ENCODE results near the gene ZNF213.
A peak's percentile ranks its signal among the peaks of the same experiment; 100 is the strongest.

ZNF213 gene

DNA sequence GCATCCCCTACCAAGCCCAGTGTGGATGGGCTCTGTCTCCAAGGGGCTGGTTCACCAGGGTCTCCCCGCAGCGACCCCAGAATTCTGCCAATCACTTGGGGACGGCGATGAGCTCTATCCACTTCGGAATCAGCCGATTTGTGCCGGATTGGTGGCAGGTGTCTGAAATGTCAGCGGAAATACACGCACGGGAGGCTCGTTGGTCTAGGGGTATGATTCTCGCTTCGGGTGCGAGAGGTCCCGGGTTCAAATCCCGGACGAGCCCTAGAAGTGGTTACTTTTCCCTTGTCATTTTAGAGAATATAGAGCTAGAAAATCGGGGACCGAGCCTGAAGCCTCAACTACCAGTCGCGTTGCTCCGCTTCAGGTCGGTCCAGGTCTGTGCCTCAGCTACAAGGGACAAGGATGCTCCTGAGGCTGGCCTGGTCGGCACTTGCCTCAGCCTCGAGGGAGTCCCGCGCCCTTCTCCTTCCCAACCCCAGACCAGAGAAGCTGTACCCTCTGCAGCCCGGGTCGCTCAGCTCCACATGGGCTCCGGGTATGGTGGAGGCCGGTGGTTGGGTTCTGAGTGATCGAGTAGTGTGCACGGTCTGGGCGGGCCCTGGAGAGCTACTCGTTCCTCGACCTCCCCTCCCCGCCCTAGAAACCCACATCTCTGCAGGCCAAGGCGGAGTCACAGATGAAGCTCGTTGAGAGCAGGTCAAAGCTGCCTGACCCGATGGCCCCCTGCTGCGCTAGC lies 37.2 kb downstream of the ZNF213 start (continued):
- peak; percentile 71 for TF ChIP-seq ZXDB (tag by site-specific recombination; IDR thresholded peaks at IDR 0.05)
- TF ChIP-seq, protein P1, sequence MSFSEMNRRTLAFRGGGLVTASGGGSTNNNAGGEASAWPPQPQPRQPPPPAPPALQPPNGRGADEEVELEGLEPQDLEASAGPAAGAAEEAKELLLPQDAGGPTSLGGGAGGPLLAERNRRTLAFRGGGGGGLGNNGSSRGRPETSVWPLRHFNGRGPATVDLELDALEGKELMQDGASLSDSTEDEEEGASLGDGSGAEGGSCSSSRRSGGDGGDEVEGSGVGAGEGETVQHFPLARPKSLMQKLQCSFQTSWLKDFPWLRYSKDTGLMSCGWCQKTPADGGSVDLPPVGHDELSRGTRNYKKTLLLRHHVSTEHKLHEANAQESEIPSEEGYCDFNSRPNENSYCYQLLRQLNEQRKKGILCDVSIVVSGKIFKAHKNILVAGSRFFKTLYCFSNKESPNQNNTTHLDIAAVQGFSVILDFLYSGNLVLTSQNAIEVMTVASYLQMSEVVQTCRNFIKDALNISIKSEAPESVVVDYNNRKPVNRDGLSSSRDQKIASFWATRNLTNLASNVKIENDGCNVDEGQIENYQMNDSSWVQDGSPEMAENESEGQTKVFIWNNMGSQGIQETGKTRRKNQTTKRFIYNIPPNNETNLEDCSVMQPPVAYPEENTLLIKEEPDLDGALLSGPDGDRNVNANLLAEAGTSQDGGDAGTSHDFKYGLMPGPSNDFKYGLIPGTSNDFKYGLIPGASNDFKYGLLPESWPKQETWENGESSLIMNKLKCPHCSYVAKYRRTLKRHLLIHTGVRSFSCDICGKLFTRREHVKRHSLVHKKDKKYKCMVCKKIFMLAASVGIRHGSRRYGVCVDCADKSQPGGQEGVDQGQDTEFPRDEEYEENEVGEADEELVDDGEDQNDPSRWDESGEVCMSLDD (tag by site-specific recombination; IDR thresholded peaks at IDR 0.05): peak; percentile 57; the same call in 1 of the 2 replicates
- TF ChIP-seq GLIS1 (tag by site-specific recombination; IDR thresholded peaks at IDR 0.05): peak; percentile 53
- peak; percentile 63 for TF ChIP-seq SP7 (tag by site-specific recombination; IDR thresholded peaks at IDR 0.05)
- no peak for TF ChIP-seq ZNF223 (tag by site-specific recombination; IDR thresholded peaks at IDR 0.05)
- TF ChIP-seq, protein P2, sequence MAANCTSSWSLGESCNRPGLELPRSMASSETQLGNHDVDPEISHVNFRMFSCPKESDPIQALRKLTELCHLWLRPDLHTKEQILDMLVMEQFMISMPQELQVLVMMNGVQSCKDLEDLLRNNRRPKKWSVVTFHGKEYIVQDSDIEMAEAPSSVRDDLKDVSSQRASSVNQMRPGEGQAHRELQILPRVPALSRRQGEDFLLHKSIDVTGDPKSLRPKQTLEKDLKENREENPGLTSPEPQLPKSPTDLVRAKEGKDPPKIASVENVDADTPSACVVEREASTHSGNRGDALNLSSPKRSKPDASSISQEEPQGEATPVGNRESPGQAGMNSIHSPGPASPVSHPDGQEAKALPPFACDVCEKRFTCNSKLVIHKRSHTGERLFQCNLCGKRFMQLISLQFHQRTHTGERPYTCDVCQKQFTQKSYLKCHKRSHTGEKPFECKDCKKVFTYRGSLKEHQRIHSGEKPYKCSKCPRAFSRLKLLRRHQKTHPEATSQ (tag by site-specific recombination; IDR thresholded peaks at IDR 0.05): no peak
- TF ChIP-seq IKZF3 (tag by site-specific recombination; IDR thresholded peaks at IDR 0.05): peak; percentile 47
- TF ChIP-seq ZNF10 (tag by site-specific recombination; IDR thresholded peaks at IDR 0.05): 0 out of 2 replicates have a peak, but pooled peaks have one; percentile 11
- TF ChIP-seq OSR2 (tag by site-specific recombination; IDR thresholded peaks at IDR 0.05): 0 out of 2 replicates have a peak, but pooled peaks have one; percentile 7

DNA sequence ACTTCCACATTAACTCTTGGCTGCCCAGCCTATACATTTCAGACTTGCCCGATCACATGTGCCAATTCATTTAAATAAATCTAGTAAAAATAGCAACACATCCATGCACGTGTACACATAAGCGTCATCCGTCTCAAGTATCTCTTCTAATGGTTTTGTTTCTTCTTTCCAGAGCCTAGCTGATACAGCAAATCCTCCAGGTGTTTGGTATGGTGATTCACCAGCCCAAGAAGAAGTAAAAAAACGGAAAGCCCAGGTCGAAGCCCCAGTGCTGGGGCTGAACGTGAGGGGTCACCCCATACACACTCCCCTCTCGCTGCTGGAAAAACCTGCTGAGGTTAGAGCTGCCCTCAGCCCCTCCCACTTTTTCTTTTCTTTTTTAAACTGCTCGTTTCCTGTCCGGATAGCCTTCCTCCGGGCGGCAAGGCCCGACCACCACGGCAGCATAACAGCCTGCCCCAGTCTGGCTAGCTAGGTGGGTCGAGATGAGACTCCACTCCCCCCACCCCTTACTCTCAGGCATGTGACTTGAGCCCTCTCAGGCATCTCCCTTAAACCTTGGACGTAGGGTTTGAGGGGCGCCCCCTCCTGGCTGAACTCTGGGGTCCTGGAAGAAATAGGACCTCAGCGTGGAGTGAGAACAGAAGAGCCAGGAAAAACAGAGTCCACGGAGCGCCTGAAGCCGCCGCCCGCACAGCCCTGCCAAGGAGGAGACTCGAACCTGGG lies 39.2 kb downstream of the ZNF213 start:
- Histone ChIP-seq H3K4me3 (ENCODE audit: low read depth, low read length) (no peak overlapping the region), H3K36me3 (ENCODE audit: control insufficient read depth in 2 of 2, insufficient read depth in 1 of 2, low read length in 2 of 2) (no peaks in the 10 kb centered on the region), H3K9me3 (ENCODE audit: control insufficient read depth, insufficient read depth, low read depth, low read length) (no peaks in the 10 kb centered on the region), H3K27ac (ENCODE audit: extremely low read depth, low read depth, low read length) (no peak overlapping the region), H3K4me1 (ENCODE audit: control insufficient read depth, insufficient read depth, low read length) (no peaks in the 10 kb centered on the region)
- CTCF ChIA-PET: interaction anchor here (0.6 to 3.8 kb wide), 7 partner anchors 8 to 502 kb away, joined by 3 to 15 read pairs (median 3); partner anchors contain the start of gene ZNF213
- POLR2A ChIA-PET: interaction anchor here (0.8 to 1.1 kb wide), 2 partner anchors 9 to 24 kb away, joined by 3 read pairs; no protein-coding TSS in a partner anchor
- TF ChIP-seq ZNF19 (tag by site-specific recombination; IDR thresholded peaks at IDR 0.05; ENCODE audit: low read depth) (no peak), ZFP41 (tag by site-specific recombination; IDR thresholded peaks at IDR 0.05; ENCODE audit: borderline replicate concordance) (no peak), REPIN1 (tag by site-specific recombination; IDR thresholded peaks at IDR 0.05; ENCODE audit: low read depth) (no peak), ZNF558 (tag by site-specific recombination; IDR thresholded peaks at IDR 0.05) (no peak), ZEB2 (tag by site-specific recombination; IDR thresholded peaks at IDR 0.05) (no peak), ZNF157 (tag by site-specific recombination; IDR thresholded peaks at IDR 0.05) (no peak), ZNF585B (tag by site-specific recombination; IDR thresholded peaks at IDR 0.05) (no peak), ZXDB (tag by site-specific recombination; IDR thresholded peaks at IDR 0.05) (peak; percentile 38; the same call in 1 of the 2 replicates)
- TF ChIP-seq, protein P3, sequence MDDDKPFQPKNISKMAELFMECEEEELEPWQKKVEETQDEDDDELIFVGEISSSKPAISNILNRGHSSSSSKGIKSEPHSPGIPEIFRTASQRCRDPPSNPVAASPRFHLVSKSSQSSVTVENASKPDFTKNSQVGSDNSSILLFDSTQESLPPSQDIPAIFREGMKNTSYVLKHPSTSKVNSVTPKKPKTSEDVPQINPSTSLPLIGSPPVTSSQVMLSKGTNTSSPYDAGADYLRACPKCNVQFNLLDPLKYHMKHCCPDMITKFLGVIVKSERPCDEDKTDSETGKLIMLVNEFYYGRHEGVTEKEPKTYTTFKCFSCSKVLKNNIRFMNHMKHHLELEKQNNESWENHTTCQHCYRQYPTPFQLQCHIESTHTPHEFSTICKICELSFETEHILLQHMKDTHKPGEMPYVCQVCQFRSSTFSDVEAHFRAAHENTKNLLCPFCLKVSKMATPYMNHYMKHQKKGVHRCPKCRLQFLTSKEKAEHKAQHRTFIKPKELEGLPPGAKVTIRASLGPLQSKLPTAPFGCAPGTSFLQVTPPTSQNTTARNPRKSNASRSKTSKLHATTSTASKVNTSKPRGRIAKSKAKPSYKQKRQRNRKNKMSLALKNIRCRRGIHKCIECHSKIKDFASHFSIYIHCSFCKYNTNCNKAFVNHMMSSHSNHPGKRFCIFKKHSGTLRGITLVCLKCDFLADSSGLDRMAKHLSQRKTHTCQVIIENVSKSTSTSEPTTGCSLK (tag by site-specific recombination; IDR thresholded peaks at IDR 0.05): no peak
- TF ChIP-seq, protein P4, sequence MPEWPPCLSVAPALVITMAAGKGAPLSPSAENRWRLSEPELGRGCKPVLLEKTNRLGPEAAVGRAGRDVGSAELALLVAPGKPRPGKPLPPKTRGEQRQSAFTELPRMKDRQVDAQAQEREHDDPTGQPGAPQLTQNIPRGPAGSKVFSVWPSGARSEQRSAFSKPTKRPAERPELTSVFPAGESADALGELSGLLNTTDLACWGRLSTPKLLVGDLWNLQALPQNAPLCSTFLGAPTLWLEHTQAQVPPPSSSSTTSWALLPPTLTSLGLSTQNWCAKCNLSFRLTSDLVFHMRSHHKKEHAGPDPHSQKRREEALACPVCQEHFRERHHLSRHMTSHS (tag by site-specific recombination; IDR thresholded peaks at IDR 0.05): no peak
- TF ChIP-seq, protein P5, sequence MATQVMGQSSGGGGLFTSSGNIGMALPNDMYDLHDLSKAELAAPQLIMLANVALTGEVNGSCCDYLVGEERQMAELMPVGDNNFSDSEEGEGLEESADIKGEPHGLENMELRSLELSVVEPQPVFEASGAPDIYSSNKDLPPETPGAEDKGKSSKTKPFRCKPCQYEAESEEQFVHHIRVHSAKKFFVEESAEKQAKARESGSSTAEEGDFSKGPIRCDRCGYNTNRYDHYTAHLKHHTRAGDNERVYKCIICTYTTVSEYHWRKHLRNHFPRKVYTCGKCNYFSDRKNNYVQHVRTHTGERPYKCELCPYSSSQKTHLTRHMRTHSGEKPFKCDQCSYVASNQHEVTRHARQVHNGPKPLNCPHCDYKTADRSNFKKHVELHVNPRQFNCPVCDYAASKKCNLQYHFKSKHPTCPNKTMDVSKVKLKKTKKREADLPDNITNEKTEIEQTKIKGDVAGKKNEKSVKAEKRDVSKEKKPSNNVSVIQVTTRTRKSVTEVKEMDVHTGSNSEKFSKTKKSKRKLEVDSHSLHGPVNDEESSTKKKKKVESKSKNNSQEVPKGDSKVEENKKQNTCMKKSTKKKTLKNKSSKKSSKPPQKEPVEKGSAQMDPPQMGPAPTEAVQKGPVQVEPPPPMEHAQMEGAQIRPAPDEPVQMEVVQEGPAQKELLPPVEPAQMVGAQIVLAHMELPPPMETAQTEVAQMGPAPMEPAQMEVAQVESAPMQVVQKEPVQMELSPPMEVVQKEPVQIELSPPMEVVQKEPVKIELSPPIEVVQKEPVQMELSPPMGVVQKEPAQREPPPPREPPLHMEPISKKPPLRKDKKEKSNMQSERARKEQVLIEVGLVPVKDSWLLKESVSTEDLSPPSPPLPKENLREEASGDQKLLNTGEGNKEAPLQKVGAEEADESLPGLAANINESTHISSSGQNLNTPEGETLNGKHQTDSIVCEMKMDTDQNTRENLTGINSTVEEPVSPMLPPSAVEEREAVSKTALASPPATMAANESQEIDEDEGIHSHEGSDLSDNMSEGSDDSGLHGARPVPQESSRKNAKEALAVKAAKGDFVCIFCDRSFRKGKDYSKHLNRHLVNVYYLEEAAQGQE (tag by site-specific recombination; IDR thresholded peaks at IDR 0.05): no peak
- TF ChIP-seq, protein P6, sequence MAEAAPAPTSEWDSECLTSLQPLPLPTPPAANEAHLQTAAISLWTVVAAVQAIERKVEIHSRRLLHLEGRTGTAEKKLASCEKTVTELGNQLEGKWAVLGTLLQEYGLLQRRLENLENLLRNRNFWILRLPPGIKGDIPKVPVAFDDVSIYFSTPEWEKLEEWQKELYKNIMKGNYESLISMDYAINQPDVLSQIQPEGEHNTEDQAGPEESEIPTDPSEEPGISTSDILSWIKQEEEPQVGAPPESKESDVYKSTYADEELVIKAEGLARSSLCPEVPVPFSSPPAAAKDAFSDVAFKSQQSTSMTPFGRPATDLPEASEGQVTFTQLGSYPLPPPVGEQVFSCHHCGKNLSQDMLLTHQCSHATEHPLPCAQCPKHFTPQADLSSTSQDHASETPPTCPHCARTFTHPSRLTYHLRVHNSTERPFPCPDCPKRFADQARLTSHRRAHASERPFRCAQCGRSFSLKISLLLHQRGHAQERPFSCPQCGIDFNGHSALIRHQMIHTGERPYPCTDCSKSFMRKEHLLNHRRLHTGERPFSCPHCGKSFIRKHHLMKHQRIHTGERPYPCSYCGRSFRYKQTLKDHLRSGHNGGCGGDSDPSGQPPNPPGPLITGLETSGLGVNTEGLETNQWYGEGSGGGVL (tag by site-specific recombination; IDR thresholded peaks at IDR 0.05): 0 out of 2 replicates have a peak, but pooled peaks have one; percentile 16

Data from HEK293 (cell line).